Stimulated activated CD8-positive, alpha-beta memory T cell treated with anti-CD3 and anti-CD28 coated beads, Interleukin-15, amount 100 ng/mL, for 24 hours (primary cell): Measurements from ENCODE around the gene NAT14.

Experiments
- DNase-seq: peaks from one replicate; pipeline ENCODE4 v3.0.0-alpha.2; 2020; ENCODE audit warnings: low read depth

NAT14 gene

GRCh38 chr19:55471266-55471665 lies 13.7 kb upstream of the NAT14 start:
- no peak for DNase-seq

DNA sequence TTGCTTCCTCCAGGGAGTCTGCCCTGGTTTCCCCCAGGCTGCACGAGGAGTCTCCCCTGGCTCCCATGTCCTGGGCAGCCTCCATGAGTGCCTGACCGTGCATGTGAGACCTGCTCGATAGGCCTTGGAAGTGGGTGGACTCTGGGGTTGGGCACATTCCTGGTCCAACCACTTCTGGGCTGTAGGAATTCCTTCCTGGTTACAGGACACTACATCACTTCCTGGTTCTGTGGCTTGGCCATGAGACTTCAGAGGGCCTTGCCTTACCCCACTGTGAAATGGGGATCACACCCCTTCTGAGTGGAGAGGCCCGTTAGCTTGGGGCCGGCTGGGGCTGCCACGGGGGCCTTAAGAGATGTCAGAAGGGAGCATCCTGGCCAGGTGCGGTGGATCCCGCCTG lies 12.5 kb upstream of the NAT14 start:
- DNase-seq, result no peak

DNA sequence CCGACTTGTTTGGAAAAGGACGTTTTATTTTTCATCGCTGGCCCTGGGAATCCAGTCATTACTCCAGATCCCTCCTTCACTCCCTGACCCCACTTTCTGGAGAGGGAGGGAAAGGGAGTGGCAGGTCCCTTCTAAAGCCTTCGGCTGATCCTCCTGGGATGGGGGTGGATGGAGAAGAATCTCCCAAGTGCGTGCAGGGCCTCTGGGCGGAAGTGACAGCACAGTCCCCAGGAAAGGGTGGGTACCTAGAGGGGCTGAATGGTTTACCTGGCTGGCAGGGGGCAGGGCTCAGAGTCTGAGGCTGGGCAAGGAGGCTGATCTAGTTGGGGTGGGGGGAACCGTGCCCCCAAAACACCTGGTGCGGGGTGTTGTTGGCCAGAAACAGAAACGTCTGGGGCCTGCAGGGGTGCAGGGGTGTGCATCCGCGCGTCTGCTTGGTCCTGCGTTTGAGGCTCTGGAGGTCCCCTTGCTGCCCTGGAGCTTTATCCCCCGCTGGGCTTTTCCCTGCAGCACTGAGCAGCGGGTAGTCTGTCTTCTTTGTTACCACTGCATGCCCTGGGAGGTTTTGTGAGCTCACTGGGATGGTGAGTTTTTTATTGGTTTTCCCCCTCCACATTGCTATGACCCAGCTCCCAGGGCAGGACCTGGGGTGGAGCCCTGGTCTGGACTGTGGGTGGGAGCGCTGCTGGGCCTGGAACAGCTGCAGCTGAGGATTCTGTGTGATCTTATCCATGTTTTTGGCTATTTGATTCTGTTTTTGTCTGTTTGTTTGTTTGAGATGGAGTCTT lies 11.6 kb upstream of the NAT14 start:
- DNase-seq, result no peak

DNA sequence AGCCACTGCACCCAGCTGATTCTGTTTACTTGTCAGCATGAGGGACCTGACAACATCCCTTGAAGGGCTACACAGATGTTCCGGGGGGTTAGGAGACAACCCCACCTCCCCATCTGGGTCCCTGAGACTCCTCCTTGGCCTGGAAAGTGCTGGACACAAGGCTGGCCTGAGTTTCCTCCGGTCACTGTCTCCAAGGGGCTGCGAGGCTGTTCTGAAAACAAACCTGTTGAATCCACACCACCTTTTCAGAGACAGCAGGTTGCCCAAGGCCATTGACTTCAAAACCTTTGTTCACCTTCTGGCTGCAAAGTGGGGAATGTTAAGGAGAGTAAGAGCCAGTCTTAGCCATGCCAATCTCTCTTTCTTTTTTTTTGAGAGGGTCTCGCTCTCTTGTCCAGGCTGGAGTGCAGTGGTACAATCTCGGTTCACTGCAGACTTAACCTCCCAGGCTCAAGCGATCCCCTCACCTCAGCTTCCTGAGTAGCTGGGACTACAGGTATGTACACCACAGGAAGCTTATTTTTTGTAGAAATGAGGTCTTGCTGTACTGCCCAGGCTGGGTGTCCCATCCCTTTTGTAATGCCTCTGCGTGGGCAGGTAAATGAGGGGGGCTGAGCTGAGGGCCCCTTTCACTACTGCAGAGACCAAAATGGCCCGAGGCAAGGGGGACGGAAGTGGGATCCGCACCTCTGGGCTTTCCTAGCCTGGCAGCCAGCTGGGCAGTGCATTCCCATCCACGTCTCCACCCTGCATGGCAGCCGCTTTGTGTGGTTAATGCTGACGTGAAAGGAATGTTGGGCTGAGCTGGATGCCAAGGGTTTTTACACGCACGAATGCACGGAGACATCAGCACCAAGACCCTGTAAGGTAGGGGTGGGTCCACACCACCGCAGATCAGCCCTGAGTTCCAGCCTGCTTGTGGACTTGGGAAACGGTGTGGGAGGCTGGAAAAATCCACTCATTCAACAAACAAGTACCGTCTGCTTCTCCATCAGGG lies 10.4 kb upstream of the NAT14 start:
- DNase-seq, result no peak

DNA sequence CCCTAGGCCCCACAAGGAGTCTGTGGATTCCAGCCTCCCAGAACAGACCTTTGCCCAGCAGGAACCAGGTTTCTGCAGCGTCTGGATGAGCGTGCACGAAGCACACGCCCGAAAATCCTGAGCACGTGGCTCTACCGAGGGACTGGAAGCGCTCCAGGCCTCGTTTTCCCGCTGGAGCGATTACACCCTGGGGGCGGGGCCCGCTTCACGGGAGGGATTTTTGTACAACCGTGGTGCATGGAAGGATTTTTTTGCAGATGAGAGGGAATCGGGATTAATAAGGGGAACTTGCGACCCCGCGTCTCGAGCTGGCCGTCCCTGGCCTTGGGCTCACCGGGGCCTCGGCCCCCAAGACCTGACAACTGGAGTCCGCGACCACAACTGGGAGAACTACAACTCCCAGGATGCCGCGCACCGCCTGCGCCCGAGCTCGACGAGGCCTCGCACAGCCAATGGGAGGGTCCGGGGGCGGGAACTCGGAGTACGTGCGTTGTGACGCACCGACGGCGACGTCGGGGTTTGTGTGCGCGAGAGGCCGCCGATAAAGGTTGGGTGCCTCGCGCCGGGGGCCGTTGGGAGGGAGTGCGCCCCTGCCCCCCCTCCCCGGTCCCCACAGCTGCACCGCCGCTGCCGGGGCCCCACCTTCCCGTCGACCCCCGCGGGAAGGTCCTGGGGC lies 8.8 kb upstream of the NAT14 start, which contains the start of gene ZNF628:
Gene ZNF628 (plus strand): TSS at position 518 of the 676 bp plus-strand sequence. CDS start 3,294 bp downstream, outside the sequence.
- peak; percentile 87 for DNase-seq

DNA sequence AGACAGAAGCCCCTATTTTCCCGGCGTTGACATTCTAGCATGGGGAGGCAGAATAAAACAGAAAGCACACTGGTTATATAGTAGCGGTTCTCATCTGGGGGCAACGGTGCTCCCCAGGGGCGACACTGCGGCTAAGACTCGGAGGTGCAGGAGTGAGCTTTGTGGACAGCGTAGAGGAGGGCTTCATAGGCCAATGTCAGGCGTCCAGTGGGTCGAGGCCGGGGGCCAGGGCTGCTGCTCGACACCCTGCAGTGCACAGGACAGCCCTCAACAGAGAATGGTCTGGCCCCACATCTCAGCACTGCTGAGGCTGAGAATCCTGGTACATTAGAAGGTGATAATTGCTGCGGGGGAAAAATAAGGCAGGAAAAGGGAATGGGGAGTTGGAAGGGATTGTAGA lies 7.1 kb upstream of the NAT14 start:
- DNase-seq, result no peak

DNA sequence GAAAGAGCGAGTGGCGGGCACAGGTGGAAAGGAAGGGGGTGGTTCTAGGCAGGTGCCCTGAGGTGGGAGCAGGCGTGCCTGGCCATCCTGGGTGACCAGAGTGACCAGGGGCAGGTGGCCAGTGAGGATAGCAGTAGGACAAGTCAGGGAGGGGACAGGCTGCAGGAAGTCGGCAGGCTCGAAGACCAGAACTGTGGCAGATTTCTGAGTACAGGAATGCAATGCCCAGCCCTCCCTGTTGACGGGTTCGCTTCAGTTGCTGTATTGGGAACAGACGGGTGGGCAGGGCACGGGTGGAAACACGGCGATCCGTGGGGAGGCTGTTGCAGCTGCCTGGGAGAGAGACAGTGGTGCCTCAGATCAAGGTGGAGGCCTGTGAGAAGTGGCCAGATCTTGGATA lies 6.6 kb upstream of the NAT14 start:
- no peak for DNase-seq

- DNase-seq, result no peak
Measured at GRCh38 chr19:55479045-55479444, 5.9 kb upstream of the NAT14 start.

DNA sequence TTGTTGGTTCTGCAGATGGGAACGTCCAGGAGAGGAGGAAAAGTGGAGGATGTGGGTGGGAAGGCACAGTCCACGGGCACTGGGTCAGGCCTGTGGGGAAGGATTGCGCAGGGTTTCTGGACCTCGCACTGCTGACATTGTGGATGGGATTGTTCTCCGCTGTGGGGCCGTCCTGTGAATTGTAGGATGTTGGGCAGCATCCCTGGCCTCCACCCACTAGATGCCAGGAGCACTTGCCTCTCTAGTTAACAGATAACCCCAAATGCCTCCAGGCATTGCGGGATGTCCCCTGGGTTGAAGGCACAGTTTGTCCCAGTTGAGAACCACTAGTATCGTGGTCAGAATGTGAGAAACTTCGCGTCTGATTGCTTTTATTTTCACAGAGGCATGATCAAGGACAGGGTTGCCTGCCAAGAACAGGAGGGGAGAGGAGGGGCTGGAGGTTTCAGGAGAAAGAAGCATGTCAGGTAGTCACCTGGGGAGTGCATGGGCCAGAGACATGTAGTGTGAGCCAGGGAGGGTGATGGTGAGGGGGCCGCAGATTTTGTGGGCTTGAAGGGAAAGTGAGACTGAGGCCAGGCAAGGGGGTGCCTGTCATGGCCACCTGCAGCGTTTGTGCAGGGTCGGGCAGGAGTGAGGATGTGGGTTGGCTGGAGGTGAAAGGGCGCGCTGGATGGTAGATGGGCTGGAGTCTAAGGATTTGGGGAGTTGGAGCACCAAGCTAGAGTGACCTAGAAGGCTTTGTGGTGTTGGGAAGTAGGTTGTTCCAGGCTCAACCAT lies 5.3 kb upstream of the NAT14 start:
- no peak for DNase-seq

- no peak for DNase-seq
Measured at GRCh38 chr19:55481148-55481793, 3.7 kb upstream of the NAT14 start.

GRCh38 chr19:55481794-55482155 lies 3.2 kb upstream of the NAT14 start:
- DNase-seq, result no peak

DNA sequence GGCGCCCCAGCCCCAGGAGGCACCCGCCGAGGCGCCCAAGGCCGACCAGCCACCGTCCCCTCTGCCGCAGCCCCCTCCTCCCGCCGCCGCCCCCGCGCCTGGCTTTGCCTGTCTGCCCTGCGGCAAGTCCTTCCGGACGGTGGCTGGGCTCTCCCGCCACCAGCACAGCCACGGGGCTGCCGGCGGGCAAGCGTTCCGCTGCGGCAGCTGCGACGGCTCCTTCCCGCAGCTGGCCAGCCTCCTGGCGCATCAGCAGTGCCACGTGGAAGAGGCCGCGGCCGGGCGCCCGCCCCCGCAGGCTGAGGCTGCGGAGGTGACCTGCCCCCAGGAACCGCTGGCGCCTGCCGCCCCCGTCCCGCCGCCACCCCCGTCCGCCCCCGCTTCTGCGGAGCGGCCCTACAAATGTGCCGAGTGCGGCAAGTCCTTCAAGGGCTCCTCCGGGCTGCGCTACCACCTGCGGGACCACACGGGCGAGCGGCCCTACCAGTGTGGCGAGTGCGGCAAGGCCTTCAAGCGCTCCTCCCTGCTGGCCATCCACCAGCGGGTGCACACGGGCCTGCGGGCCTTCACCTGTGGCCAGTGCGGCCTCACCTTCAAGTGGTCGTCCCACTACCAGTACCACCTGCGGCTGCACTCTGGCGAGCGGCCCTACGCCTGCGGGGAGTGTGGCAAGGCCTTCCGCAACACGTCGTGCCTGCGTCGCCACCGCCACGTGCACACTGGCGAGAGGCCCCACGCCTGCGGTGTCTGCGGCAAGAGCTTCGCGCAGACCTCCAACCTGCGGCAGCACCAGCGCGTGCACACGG lies 2.6 kb upstream of the NAT14 start:
- DNase-seq, result no peak

DNA sequence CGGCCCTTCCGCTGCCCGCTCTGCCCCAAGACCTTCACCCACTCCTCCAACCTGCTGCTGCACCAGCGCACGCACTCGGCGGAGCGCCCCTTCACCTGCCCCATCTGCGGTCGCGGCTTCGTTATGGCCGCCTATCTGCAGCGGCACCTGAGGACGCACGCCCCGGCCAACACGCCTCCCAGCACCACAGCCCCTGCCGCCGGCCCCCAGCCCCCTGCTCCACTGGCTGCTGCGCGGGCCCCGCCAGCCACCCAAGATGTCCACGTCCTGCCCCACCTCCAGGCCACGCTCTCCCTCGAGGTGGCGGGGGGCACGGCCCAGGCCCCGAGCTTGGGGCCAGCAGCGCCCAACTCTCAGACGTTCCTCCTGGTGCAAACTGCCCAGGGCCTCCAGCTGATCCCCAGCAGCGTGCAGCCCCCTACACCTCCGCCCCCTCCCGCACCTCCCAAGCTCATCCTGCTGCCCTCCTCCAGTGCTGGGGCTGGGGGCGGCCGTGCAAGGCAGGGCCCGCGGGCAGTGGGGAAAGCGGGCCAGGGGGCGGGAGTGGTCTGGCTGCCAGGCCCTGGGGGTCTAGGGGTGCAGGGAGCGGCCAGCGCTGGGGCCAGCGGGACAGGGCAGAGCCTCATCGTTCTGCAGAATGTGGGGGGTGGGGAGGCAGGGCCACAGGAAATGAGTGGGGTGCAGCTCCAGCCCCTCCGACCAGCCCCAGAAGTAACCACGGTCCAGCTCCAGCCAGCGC lies 1.9 kb upstream of the NAT14 start:
- no peak for DNase-seq

GRCh38 chr19:55483706-55484592 lies 1.0 kb upstream of the NAT14 start:
- no peak for DNase-seq

DNA sequence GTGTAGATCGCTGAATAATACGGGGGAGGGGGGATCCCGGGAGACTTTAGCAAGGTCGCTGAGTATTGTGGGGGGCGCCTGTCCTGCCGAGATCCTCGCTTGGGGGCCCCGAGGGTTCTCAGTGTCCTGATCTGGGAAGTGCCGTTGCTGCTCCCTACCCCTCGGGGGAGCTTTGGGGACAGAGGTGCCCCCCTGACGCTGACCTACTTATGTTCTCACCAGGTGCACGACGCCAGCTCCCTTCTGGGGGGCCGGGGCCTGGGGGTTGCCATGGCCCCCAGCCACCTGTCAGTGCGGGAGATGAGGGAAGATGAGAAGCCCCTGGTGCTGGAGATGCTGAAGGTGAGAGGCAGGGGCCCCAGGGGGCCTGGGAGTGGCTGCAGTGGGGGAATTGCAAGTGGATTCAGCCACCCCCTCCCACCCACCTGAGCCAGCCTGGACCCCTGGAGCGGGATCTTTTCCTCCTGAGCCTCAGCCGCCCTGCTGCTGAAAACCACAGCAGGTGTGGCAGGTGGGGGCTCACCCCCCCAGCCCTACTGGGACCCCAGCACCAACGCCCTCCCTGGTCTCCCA lies 537 bp downstream of the NAT14 start:
- no peak for DNase-seq

- no peak for DNase-seq
Measured at GRCh38 chr19:55486043-55486970, 1.3 kb downstream of the NAT14 start.
